ENCODE data around the gene ZDHHC22. TPM values are rescaled to one million over a fixed set of nuclear protein-coding genes. Genes with fewer than 3 reads are reported as not detected.

Gene ZDHHC22
- total and polyA plus RNA-seq, 2 of the 13 experiments (the other 11 are each of a cell fraction or from before 2014, with no cell fraction given), result not detected

- TF ChIP-seq MEIS1 (CRISPR knock-in tag; IDR thresholded peaks at IDR 0.05; ENCODE audit: borderline replicate concordance), result peak; percentile 78
- TF ChIP-seq RFX1 (IDR thresholded peaks at IDR 0.05), result peak; percentile 92
- no peak for TF ChIP-seq ZNF460 (CRISPR knock-in tag; IDR thresholded peaks at IDR 0.05; ENCODE audit: borderline replicate concordance)
- TF ChIP-seq SMAD3 (CRISPR knock-in tag; IDR thresholded peaks at IDR 0.05), result peak; percentile 41; the same call in 1 of the 2 replicates
- no peak; the same call in 1 of the 2 replicates for TF ChIP-seq SMYD3 (CRISPR knock-in tag; IDR thresholded peaks at IDR 0.05)
- TF ChIP-seq TAF1 (CRISPR knock-in tag; IDR thresholded peaks at IDR 0.05), result peak; percentile 63
- no peak for TF ChIP-seq ZBTB46 (CRISPR knock-in tag; IDR thresholded peaks at IDR 0.05; ENCODE audit: borderline replicate concordance)
- TF ChIP-seq PBX2 (CRISPR knock-in tag; IDR thresholded peaks at IDR 0.05), result no peak
- peak; percentile 82 for TF ChIP-seq IKZF5 (CRISPR knock-in tag; IDR thresholded peaks at IDR 0.05)
- TF ChIP-seq FOXP4 (CRISPR knock-in tag; IDR thresholded peaks at IDR 0.05), result no peak
- peak; percentile 95 for TF ChIP-seq KAT8 (CRISPR knock-in tag; IDR thresholded peaks at IDR 0.05)
- TF ChIP-seq SNAPC2 (CRISPR knock-in tag; IDR thresholded peaks at IDR 0.05), result 0 out of 2 replicates have a peak, but pooled peaks have one; percentile 12
- 0 out of 2 replicates have a peak, but pooled peaks have one; percentile 65 for TF ChIP-seq THAP7 (CRISPR knock-in tag; IDR thresholded peaks at IDR 0.05)
- no peak for TF ChIP-seq SOX13 (IDR thresholded peaks at IDR 0.05)
- peak; percentile 39 to 49; a peak in 1 of 4 replicates for TF ChIP-seq SOX13 (CRISPR knock-in tag; conservative IDR thresholded peaks at IDR 0.05 in 1 of 2, IDR thresholded peaks at IDR 0.05 in 1 of 2)
- peak; percentile 76 for TF ChIP-seq PHF8 (CRISPR knock-in tag; IDR thresholded peaks at IDR 0.05)
- TF ChIP-seq ZNF691 (CRISPR knock-in tag; IDR thresholded peaks at IDR 0.05; ENCODE audit: borderline replicate concordance, low read depth), result peak; percentile 62; the same call in 1 of the 2 replicates
Observed at GRCh38 chr14:77097700-77098528, 43.7 kb downstream of the ZDHHC22 start, which contains the start of gene CIPC (continued).

Data from HepG2 (cell line).